Thyroid gland (tissue), 4 donors: ENCODE measurements around the gene TCF12. TPM values are rescaled to one million over a fixed set of nuclear protein-coding genes. Genes with fewer than 3 reads are reported as not detected.

Source experiments
- DNase-seq, 2 donors: peaks; one replicate each; pipeline ENCODE4 v3.0.0-alpha.2; 2019
- H3K27ac ChIP-seq, 3 donors: fragments of 200-600 bp; sonication (generic); 1 replicate in 2 of 3; 2 replicates in 1 of 3; pipeline ENCODE4 v1.5.1; 2016 to 2019; ENCODE audit warnings: mild to moderate bottlenecking in 1 of 3, moderate library complexity in 1 of 3
- H3K27me3 ChIP-seq: fragments of 200-600 bp; sonication (generic); one replicate; pipeline ENCODE4 v1.5.1; 2019
- H3K36me3 ChIP-seq, 2 donors: fragments of 200-600 bp; sonication (generic); one replicate each; pipeline ENCODE4 v1.5.1; 2016 to 2019
- H3K4me1 ChIP-seq, 2 donors: fragments of 200-600 bp; sonication (generic); one replicate each; pipeline ENCODE4 v1.5.1; 2017 to 2019
- H3K4me3 ChIP-seq, 3 donors: fragments of 200-600 bp; sonication (generic); replicated peaks in 1 of 3; 1 replicate in 2 of 3; 2 replicates in 1 of 3; pipeline ENCODE4 v1.5.1; 2016; ENCODE audit warnings: mild to moderate bottlenecking in 1 of 3
- H3K9me3 ChIP-seq: fragments of 200-600 bp; sonication (generic); one replicate; pipeline ENCODE4 v1.5.1; 2017
- POLR2A ChIP-seq, 2 donors: fragments of 450-650 bp; IDR thresholded peaks; one replicate each; pipeline ENCODE4 v1.6.1; 2017; ENCODE audit warnings: antibody characterized with exemption in 2 of 2, mild to moderate bottlenecking in 2 of 2, moderate library complexity in 1 of 2
- WGBS, 2 donors: methylation state at CpG; one replicate each; pipeline ENCODE4 v1.1.5; 2017; 5-methylcytosine and 5-hydroxymethylcytosine counted together
- intact Hi-C: fragments of 100-400 bp; cut with DNase I; formaldehyde crosslinking; loops from one replicate; pipeline ENCODE4 v1.15.1; 2023
- total RNA-seq, 4 donors: library from RNA; depleted of rRNA; stranded (reverse); fragments of >200 nt; gene quantifications; one replicate each; pipeline ENCODE4 v1.2.3, GENCODE V29; 2016
- TF ChIP-seq, protein P1 (sequence below), 6 experiments: fragments of 200-600 bp in 3 of 6; fragments of 450-650 bp in 3 of 6; sonication (generic) in 3 of 6; IDR thresholded peaks; one replicate each; pipeline ENCODE4 v1.5.1; 2016 to 2019; ENCODE audit warnings: antibody characterized with exemption in 6 of 6, mild to moderate bottlenecking in 2 of 6, inconsistent platforms in 1 of 6, moderate library complexity in 1 of 6

TCF12 gene
- total RNA-seq, 4 donors from 2014 or later: 54.8 to 156 (median 108) TPM

GRCh38 chr15:57034613-57035012, 116.2 kb downstream of the TCF12 start:
- intact Hi-C loops: no loop called here
- Histone ChIP-seq H3K27ac (no peak overlapping the region), H3K27me3 (no peaks in the 10 kb centered on the region), H3K9me3 (no peaks in the 10 kb centered on the region), H3K4me3 (no peak overlapping the region), H3K4me1 (peaks cover 8 to 10% of the 10 kb centered on the region in 2 donors), H3K36me3 (no peaks in the 10 kb centered on the region)
- 59 to 75% methylated on average over 1 of the region's 1 CpG for WGBS, 2 donors
- TF ChIP-seq, protein P1, sequence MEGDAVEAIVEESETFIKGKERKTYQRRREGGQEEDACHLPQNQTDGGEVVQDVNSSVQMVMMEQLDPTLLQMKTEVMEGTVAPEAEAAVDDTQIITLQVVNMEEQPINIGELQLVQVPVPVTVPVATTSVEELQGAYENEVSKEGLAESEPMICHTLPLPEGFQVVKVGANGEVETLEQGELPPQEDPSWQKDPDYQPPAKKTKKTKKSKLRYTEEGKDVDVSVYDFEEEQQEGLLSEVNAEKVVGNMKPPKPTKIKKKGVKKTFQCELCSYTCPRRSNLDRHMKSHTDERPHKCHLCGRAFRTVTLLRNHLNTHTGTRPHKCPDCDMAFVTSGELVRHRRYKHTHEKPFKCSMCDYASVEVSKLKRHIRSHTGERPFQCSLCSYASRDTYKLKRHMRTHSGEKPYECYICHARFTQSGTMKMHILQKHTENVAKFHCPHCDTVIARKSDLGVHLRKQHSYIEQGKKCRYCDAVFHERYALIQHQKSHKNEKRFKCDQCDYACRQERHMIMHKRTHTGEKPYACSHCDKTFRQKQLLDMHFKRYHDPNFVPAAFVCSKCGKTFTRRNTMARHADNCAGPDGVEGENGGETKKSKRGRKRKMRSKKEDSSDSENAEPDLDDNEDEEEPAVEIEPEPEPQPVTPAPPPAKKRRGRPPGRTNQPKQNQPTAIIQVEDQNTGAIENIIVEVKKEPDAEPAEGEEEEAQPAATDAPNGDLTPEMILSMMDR (IDR thresholded peaks at IDR 0.05): no peak
- no peak for TF ChIP-seq POLR2A (IDR thresholded peaks at IDR 0.05)
- no peak for DNase-seq

DNA sequence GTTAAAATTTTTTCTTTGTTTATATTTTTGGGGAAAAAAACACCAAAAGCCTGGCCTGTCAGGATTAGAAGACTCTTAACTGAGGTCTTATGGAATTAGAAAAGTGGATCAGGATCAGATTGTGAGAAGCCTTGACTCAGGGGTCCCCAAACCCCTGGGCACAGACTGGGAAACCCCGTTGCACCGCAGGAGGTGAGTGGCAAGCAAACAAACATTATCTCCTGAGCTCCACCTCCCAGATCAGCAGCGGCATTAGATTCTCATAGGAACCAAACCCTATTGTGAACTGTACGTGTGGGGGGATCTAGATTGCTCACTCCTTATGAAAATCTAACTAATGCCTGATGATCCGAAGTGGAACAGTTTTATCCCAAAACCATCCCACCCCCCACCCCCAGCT, 117.2 kb downstream of the TCF12 start:
- 72 to 74% methylated on average over 5 of the region's 5 CpGs for WGBS, 2 donors
- TF ChIP-seq, protein P1 (IDR thresholded peaks at IDR 0.05): no peak
- TF ChIP-seq POLR2A (IDR thresholded peaks at IDR 0.05): no peak
- H3K27me3 ChIP-seq: no peaks in the 10 kb centered on the region
- no peaks in the 10 kb centered on the region for H3K9me3 ChIP-seq
- H3K4me3 ChIP-seq: no peak overlapping the region
- intact Hi-C loops: no loop called here
- no peak overlapping the region for H3K27ac ChIP-seq
- peaks cover 8 to 10% of the 10 kb centered on the region in 2 donors for H3K4me1 ChIP-seq
- H3K36me3 ChIP-seq: no peaks in the 10 kb centered on the region
- DNase-seq: no peak

- no peak for TF ChIP-seq POLR2A (IDR thresholded peaks at IDR 0.05)
- TF ChIP-seq, protein P1 (IDR thresholded peaks at IDR 0.05): no peak
- H3K9me3 ChIP-seq: no peaks in the 10 kb centered on the region
- no peaks in the 10 kb centered on the region for H3K36me3 ChIP-seq
- H3K27me3 ChIP-seq: no peaks in the 10 kb centered on the region
- no peak overlapping the region for H3K4me3 ChIP-seq
- intact Hi-C loops: no loop called here
- DNase-seq: no peak
- WGBS, 2 donors: 51 to 54% methylated on average over 1 of the region's 1 CpG
- H3K4me1 ChIP-seq: peaks cover 3 to 6% of the 10 kb centered on the region in 2 donors
- H3K27ac ChIP-seq: no peak overlapping the region
These were observed 117.9 kb downstream of the TCF12 start for GRCh38 chr15:57036352-57036751.

DNA sequence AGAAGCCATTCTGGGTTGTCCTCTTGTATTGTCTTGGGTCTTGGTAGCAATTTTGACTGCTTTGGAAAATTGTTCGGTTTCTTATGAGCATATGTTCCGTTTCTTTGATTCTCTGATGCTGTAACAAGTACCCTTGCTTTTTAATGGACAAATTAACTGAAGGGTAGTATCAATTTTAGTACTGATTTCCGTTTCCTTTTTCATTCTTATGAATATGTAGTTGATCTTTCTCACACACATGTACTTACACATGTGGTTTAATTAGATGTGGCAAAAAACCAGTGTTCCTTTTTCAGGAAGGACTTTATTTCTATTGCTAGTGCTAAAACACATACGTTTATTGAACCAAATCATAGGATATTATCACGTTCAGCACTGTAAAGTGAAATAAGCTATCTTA, 119.1 kb downstream of the TCF12 start:
- TF ChIP-seq POLR2A (IDR thresholded peaks at IDR 0.05): no peak
- TF ChIP-seq, protein P1 (IDR thresholded peaks at IDR 0.05): no peak
- H3K4me3 ChIP-seq: no peak overlapping the region
- intact Hi-C loops: no loop called here
- no peak for DNase-seq
- H3K27me3 ChIP-seq: no peaks in the 10 kb centered on the region
- no peaks in the 10 kb centered on the region for H3K36me3 ChIP-seq
- no peak overlapping the region for H3K27ac ChIP-seq
- H3K9me3 ChIP-seq: no peaks in the 10 kb centered on the region
- H3K4me1 ChIP-seq: no peaks in the 10 kb centered on the region
- 90 to 94% methylated on average over 5 of the region's 5 CpGs for WGBS, 2 donors

GRCh38 chr15:57038040-57038439, 119.6 kb downstream of the TCF12 start:
- WGBS, 2 donors: 94 to 98% methylated on average over 2 of the region's 2 CpGs
- Histone ChIP-seq H3K4me1 (no peaks in the 10 kb centered on the region), H3K4me3 (no peak overlapping the region)

More at GRCh38 chr15:57038040-57038439, 119.6 kb downstream of the TCF12 start:
- H3K27ac ChIP-seq: no peak overlapping the region
- H3K27me3 ChIP-seq: no peaks in the 10 kb centered on the region
- TF ChIP-seq, protein P1 (IDR thresholded peaks at IDR 0.05): no peak
- TF ChIP-seq POLR2A (IDR thresholded peaks at IDR 0.05): no peak
- DNase-seq: no peak
- H3K9me3 ChIP-seq: no peaks in the 10 kb centered on the region
- H3K36me3 ChIP-seq: no peaks in the 10 kb centered on the region
- intact Hi-C loops: no loop called here
